HepG2 (cell line): ENCODE measurements around the gene RFC2. TPM values are rescaled to one million over a fixed set of nuclear protein-coding genes. Genes with fewer than 3 reads are reported as not detected.

Source experiments
- AHR ChIP-seq: IDR thresholded peaks from 2 replicates; pipeline ENCODE4 v1.6.1; 2018; ENCODE audit warnings: missing genetic modification reagents, missing compliant biosample characterization
- ARID4A ChIP-seq: sonication (generic); formaldehyde crosslinking; IDR thresholded peaks from 2 replicates; pipeline ENCODE4 v1.5.0; 2020; ENCODE audit warnings: mild to moderate bottlenecking, missing genetic modification reagents, borderline replicate concordance
- CHD2 ChIP-seq: IDR thresholded peaks from 2 replicates; pipeline ENCODE4 v1.6.1; 2011; ENCODE audit warnings: low read depth, low read length, improper control_type of control experiment
- ERF ChIP-seq: IDR thresholded peaks from 2 replicates; pipeline ENCODE4 v1.6.1; 2018; ENCODE audit warnings: missing biosample characterization, missing genetic modification reagents
- FOXC1 ChIP-seq: sonication (generic); formaldehyde crosslinking; IDR thresholded peaks from 2 replicates; pipeline ENCODE4 v1.8.0; 2022; ENCODE audit warnings: mild to moderate bottlenecking, missing genetic modification reagents, borderline replicate concordance
- GATAD2A ChIP-seq: IDR thresholded peaks from 2 replicates; pipeline ENCODE4 v1.6.1; 2016
- HNF1B ChIP-seq: sonication (generic); formaldehyde crosslinking; IDR thresholded peaks from 2 replicates; pipeline ENCODE4 v1.5.1; 2020; ENCODE audit warnings: mild to moderate bottlenecking, moderate library complexity, missing genetic modification reagents
- HNRNPLL ChIP-seq: fragments of 200-400 bp; formaldehyde crosslinking; IDR thresholded peaks from 2 replicates; pipeline ENCODE4 v1.6.1; 2017; ENCODE audit warnings: mild to moderate bottlenecking, low read depth, low read length; ENCODE audit not compliant: poor library complexity, severe bottlenecking
- MEIS1 ChIP-seq: sonication (generic); formaldehyde crosslinking; IDR thresholded peaks from 2 replicates; pipeline ENCODE4 v1.9.0; 2021; ENCODE audit warnings: mild to moderate bottlenecking, missing genetic modification reagents, moderate library complexity, borderline replicate concordance
- MTA1 ChIP-seq: sonication (generic); formaldehyde crosslinking; IDR thresholded peaks from 2 replicates; pipeline ENCODE4 v1.4.0; 2020; ENCODE audit warnings: missing genetic modification reagents, mild to moderate bottlenecking, borderline replicate concordance
- SMC3 ChIP-seq: IDR thresholded peaks from 2 replicates; pipeline ENCODE4 v1.6.1; 2011; ENCODE audit warnings: low read length, improper control_type of control experiment
- SOX5 ChIP-seq: IDR thresholded peaks from 2 replicates; pipeline ENCODE4 v1.6.1; 2016; ENCODE audit warnings: borderline replicate concordance
- STAG1 ChIP-seq: sonication (generic); formaldehyde crosslinking; IDR thresholded peaks from 2 replicates; pipeline ENCODE4 v1.4.0; 2020; ENCODE audit warnings: missing genetic modification reagents
- SUZ12 ChIP-seq: fragments of 150-350 bp; IDR thresholded peaks from 2 replicates; pipeline ENCODE4 v1.6.1; 2014; ENCODE audit warnings: low read depth, low read length
- ZNF263 ChIP-seq: sonication (generic); formaldehyde crosslinking; IDR thresholded peaks from 2 replicates; pipeline ENCODE4 v1.4.0; 2020; ENCODE audit warnings: missing genetic modification reagents
- ZSCAN25 ChIP-seq: sonication (generic); formaldehyde crosslinking; IDR thresholded peaks from 2 replicates; pipeline ENCODE4 v1.8.0; 2022; ENCODE audit warnings: mild to moderate bottlenecking, missing genetic modification reagents
- polyA plus RNA-seq, 8 experiments: library from polyadenylated mRNA; depleted of rRNA in 3 of 8; stranded (reverse) in 7 of 8; unstranded in 1 of 8; fragments of >200 nt; fragmentation: Illumina TruSeq in 4 of 8; extraction: Trizol in 4 of 8; gene quantifications; 2 replicates each; pipeline versions ENCODE4 v1.2.1 to v1.2.3, GENCODE V29; 2011 to 2016; ENCODE audit warnings: low read depth in 4 of 8, missing spikeins in 1 of 8, mixed read lengths in 1 of 8; ENCODE audit not compliant: insufficient read depth in 1 of 8
- total RNA-seq, 5 experiments: library from RNA; depleted of rRNA; stranded (reverse); fragments of >200 nt; fragmentation: Illumina TruSeq; extraction: Trizol; gene quantifications; 2 replicates each; pipeline ENCODE4 v1.2.3, GENCODE V29; 2016; ENCODE audit warnings: low read depth in 1 of 5
- TF ChIP-seq, protein P1 (sequence below): sonication (generic); formaldehyde crosslinking; IDR thresholded peaks from 2 replicates; pipeline ENCODE4 v1.4.0; 2020; ENCODE audit warnings: missing genetic modification reagents
- TF ChIP-seq, protein P2 (sequence below): IDR thresholded peaks from 2 replicates; pipeline ENCODE4 v1.6.1; 2012; ENCODE audit warnings: inconsistent platforms
- TF ChIP-seq, protein P3 (sequence below): sonication (generic); formaldehyde crosslinking; IDR thresholded peaks from 2 replicates; pipeline ENCODE4 v1.4.0; 2020; ENCODE audit warnings: missing genetic modification reagents, mild to moderate bottlenecking, borderline replicate concordance

Gene RFC2
- total and polyA plus RNA-seq, 2 of the 13 experiments (the other 11 are each of a cell fraction or from before 2014, with no cell fraction given) = 14.6 to 43.5 TPM

DNA sequence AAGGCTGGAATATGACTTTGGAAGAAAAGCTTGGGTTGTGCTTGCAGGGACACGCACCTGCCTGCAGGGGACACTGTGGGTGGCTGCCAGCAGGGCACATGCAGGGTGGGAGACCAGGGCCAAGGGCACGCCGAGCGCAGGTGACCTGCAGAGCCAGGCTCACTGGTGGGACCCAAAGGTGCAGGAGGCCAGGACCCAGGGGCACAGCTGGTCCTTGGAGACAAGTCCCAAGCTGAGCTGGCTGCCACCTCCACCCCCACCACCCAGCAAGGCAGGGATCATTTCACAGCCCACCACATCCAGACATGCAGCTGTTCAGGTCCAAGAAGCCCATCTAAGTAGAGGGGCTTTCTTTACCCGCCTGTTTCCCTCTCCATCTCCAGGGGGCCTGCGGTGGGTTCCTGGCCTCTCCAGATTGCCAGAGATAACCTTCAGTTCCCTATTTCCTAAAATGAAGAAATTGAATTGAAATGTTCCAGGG is 21.2 kb upstream of the RFC2 start (continued):
- TF ChIP-seq, protein P1, sequence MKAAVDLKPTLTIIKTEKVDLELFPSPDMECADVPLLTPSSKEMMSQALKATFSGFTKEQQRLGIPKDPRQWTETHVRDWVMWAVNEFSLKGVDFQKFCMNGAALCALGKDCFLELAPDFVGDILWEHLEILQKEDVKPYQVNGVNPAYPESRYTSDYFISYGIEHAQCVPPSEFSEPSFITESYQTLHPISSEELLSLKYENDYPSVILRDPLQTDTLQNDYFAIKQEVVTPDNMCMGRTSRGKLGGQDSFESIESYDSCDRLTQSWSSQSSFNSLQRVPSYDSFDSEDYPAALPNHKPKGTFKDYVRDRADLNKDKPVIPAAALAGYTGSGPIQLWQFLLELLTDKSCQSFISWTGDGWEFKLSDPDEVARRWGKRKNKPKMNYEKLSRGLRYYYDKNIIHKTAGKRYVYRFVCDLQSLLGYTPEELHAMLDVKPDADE (CRISPR knock-in tag) = no peak
- TF ChIP-seq ZNF263 (CRISPR knock-in tag) = 0 out of 2 replicates have a peak, but pooled peaks have one; percentile 23
- no peak for TF ChIP-seq CHD2
- TF ChIP-seq, protein P2, sequence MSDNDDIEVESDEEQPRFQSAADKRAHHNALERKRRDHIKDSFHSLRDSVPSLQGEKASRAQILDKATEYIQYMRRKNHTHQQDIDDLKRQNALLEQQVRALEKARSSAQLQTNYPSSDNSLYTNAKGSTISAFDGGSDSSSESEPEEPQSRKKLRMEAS = peak; percentile 33; the same call in 1 of the 2 replicates
- TF ChIP-seq HNRNPLL = peak; percentile 26
- no peak for TF ChIP-seq FOXC1 (CRISPR knock-in tag)
- TF ChIP-seq MTA1 (CRISPR knock-in tag) = peak; percentile 25; the same call in 1 of the 2 replicates
- TF ChIP-seq GATAD2A (CRISPR knock-in tag) = peak; percentile 42; the same call in 1 of the 2 replicates
- TF ChIP-seq ARID4A (CRISPR knock-in tag) = peak; percentile 31; the same call in 1 of the 2 replicates
- TF ChIP-seq SMC3 = peak; percentile 48; the same call in 1 of the 2 replicates
- TF ChIP-seq MEIS1 = 0 out of 2 replicates have a peak, but pooled peaks have one; percentile 24
- no peak for TF ChIP-seq ERF
- TF ChIP-seq SOX5 (CRISPR knock-in tag) = 0 out of 2 replicates have a peak, but pooled peaks have one; percentile 32
- 0 out of 2 replicates have a peak, but pooled peaks have one; percentile 26 for TF ChIP-seq HNF1B (CRISPR knock-in tag)
- 0 out of 2 replicates have a peak, but pooled peaks have one; percentile 37 for TF ChIP-seq AHR (CRISPR knock-in tag)
- TF ChIP-seq, protein P3, sequence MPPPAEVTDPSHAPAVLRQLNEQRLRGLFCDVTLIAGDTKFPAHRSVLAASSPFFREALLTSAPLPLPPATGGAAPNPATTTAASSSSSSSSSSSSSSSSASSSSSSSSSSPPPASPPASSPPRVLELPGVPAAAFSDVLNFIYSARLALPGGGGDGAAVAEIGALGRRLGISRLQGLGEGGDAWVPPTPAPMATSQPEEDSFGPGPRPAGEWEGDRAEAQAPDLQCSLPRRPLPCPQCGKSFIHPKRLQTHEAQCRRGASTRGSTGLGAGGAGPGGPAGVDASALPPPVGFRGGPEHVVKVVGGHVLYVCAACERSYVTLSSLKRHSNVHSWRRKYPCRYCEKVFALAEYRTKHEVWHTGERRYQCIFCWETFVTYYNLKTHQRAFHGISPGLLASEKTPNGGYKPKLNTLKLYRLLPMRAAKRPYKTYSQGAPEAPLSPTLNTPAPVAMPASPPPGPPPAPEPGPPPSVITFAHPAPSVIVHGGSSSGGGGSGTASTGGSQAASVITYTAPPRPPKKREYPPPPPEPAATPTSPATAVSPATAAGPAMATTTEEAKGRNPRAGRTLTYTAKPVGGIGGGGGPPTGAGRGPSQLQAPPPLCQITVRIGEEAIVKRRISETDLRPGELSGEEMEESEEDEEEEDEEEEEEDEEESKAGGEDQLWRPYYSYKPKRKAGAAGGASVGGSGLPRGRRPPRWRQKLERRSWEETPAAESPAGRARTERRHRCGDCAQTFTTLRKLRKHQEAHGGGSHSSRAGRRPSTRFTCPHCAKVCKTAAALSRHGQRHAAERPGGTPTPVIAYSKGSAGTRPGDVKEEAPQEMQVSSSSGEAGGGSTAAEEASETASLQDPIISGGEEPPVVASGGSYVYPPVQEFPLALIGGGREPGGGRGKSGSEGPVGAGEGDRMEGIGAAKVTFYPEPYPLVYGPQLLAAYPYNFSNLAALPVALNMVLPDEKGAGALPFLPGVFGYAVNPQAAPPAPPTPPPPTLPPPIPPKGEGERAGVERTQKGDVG = peak; percentile 51; the same call in 1 of the 2 replicates
- TF ChIP-seq STAG1 = peak; percentile 81
- TF ChIP-seq ZSCAN25 (CRISPR knock-in tag) = peak; percentile 34; the same call in 1 of the 2 replicates
- TF ChIP-seq SUZ12 = no peak
